T-helper 2 cell treated with Interferon-gamma antibody and Interleukin-4, amounts not matched to agents 100 ng/mL and 5 ng/mL, for 36 hours (primary cell): ENCODE data around the gene FBXW7. TPM values are rescaled to one million over a fixed set of nuclear protein-coding genes. Genes with fewer than 3 reads are reported as not detected.

ENCODE experiments used
- intact Hi-C: fragments of 100-400 bp; cut with micrococcal nuclease; formaldehyde crosslinking; loops from one replicate; pipeline ENCODE4 v1.15.1; 2023
- total RNA-seq: library from RNA; stranded (reverse); gene quantifications from 2 replicates; pipeline ENCODE4 v1.2.3, GENCODE V29; 2022

Gene FBXW7
- total RNA-seq, 1 donor from 2014 or later, result 48.5 TPM

- intact Hi-C loops, result loop anchor here (10.0 kb wide), 1 partner anchor 616 kb away; the partner anchor contains the start of gene GATB
Observed at GRCh38 chr4:152380919-152381318, 155.0 kb downstream of the FBXW7 start.

GRCh38 chr4:152380185-152380584 lies 155.7 kb downstream of the FBXW7 start:
- intact Hi-C loops, result loop anchor here (10.0 kb wide), 1 partner anchor 615 kb away; the partner anchor contains the start of gene GATB

DNA sequence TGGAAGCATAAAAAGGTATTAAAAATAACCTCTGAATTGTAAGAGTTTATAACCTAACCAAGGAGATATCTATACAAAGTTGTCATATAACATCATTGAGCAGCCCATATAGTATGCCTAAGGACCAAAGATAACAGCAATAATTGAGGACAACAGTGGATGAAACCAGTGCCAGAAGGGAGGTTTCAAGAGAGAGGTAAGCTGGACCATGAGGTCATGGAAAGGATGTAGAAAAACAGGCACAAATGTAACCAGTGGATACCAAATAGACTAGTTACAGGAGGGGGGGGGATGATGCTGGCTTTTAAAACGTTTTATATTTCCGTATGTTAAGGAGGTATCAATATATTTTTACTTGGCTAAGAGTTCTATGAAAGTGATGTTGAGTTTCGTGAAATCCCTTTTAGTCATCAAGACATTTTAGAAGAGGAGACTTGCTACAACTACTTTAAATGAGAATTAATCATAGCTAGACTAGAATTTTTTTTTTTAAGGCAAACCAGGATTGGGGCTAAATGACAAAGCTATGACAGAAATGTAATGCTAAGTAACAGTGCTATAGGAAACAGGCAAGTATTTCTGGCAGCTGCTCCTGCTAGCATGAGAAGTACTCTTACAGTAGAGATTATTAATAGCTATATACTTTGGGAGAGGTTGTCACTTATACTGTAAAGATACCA lies 161.1 kb downstream of the FBXW7 start:
- intact Hi-C loops, result loop anchor here (10.0 kb wide), 1 partner anchor 310 kb away; no protein-coding TSS in a partner anchor

GRCh38 chr4:152374153-152374552 lies 161.7 kb downstream of the FBXW7 start:
- intact Hi-C loops, result loop anchor here (10.0 kb wide), 1 partner anchor 309 kb away; no protein-coding TSS in a partner anchor

GRCh38 chr4:152372444-152372843 lies 163.4 kb downstream of the FBXW7 start:
- intact Hi-C loops, result loop anchor here (10.0 kb wide), 1 partner anchor 308 kb away; no protein-coding TSS in a partner anchor

- intact Hi-C loops, result loop anchor here (10.0 kb wide), 1 partner anchor 305 kb away; no protein-coding TSS in a partner anchor
Observed at GRCh38 chr4:152369902-152370295, 166.0 kb downstream of the FBXW7 start.

DNA sequence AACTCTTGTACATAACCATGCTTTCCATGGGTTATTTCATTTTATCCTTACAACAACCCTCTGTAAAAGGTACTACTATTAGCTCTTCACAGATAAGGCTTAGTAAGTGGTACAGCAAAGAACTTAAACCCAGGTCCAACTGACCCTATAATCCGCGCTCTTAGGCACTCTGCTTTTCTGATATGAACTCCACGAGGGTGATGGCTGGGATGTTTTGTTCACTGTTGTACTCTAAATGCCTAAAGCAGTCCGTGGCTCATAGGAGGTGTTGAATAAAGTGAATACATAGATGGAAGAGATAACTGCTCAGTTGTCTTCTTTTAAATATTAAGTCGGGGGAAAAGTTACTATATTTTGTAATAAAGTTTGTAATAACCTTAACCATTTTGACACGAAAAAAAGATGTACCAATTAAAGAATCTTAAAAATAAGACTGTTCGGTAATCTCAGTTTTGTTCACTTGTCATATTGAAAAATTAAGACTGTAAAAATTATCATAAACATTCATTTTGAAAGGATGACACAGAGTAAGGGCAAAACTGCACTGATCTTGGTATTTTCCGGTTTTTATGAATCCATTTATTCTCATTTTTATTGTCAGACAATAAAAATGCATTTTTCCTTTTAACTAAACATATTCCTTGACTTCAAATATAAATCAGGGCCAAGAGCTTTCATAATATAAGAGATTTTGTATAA lies 166.5 kb downstream of the FBXW7 start:
- intact Hi-C loops, result no loop called here

- intact Hi-C loops, result no loop called here
Observed at GRCh38 chr4:152368001-152368400, 167.9 kb downstream of the FBXW7 start.

DNA sequence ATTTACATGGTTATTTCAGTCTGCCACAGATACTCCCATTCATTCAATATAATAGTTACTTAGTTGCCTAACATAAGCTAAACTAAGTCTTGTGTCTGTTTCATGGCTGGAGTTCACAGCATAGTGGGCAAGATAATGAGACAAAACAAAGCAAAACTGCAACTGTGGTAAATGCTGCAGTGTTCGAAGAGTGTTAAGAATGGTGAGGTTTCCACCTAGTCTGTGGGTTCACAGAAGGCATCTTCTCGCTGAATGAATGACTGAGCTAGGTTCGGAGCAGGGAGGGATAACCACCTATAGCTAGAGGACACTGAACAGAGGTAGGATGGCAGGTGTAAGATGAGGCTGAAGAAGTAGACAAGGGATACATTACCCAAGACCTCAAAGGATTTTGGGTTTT lies 171.0 kb downstream of the FBXW7 start:
- intact Hi-C loops, result no loop called here

DNA sequence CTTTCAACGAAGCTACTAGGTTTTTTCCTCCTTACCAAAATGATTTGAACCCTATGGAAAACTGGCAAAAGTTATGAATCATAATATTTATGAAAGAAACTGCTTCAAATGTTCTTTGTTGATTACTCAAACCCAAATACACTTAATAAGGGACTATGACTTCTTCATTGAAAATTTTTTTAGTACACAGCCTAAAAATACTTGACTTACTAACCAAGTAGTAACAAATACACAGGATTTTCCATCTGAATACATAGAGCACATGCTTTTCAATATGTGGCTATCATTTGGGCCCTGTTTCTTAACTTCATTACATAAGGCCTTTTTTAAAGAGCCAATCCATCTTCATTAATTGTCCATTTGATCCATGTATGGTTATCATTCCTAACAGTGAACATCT lies 171.5 kb downstream of the FBXW7 start:
- intact Hi-C loops, result no loop called here

GRCh38 chr4:152363904-152364303 lies 172.0 kb downstream of the FBXW7 start:
- intact Hi-C loops, result no loop called here

- intact Hi-C loops, result no loop called here
Observed at GRCh38 chr4:152363086-152363485, 172.8 kb downstream of the FBXW7 start.

GRCh38 chr4:152360045-152360410 lies 175.9 kb downstream of the FBXW7 start:
- intact Hi-C loops, result no loop called here

DNA sequence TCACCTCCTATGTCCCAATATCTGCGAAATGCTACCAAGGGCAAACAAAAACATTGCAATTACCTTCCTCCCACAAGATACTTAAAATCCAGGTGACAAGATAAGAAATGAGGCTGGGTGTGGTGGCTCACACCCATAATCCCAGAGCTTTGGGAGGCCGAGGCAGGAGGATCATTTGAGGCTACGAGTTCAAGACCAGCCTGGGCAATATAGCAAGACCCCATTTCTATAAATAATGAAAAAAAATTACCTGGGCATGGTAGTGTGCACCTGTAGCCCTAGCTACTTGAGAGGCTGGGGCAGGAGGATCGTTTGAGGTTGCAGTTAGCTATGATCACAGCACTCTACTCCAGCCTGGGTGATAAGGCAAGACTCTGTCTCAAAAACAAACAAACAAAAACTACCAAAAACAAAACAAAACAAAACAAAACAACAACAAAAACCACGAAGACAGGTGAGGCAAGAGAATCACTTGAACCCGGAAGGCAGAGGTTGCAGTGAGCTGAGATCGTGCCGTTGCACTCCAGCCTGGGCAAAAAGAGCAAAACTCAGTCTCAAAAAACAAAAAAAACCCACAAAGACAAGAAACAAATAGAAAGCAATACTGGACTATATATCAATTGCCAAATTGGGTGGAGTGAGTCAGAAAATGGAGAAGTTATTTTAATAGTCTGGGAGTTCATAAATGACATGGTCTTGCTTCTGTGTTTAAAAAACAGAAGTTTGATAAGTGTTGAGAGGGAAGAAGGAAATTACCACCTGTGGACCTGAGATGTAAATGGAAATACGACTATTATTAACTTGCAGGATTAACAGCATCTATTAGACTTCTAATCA lies 176.5 kb downstream of the FBXW7 start:
- intact Hi-C loops, result no loop called here

GRCh38 chr4:152357206-152357605 lies 178.7 kb downstream of the FBXW7 start:
- intact Hi-C loops, result no loop called here

GRCh38 chr4:152356428-152357034 lies 179.4 kb downstream of the FBXW7 start:
- intact Hi-C loops, result no loop called here

DNA sequence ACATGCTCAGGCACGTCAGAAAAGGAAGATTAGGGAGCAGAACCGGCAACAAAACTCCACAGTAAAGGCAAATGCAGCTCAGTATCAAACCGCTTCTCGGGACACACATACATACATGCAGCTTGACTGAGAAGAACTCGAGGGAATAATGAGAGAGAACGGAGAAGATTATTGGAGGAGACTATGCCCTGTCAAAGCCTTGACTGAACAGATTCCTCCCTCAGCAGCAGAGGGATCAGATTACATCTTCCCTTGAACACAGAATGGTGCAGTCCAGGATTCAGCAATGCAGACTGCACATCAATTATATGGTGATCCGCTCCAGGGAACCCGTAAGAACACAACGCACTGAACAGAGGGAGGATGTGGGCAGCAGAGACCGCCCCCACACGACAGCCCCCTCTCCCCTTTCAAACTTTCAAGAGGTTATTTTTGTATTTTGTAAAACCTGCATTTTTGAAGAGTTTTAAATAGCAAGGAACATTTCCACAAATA lies 183.2 kb downstream of the FBXW7 start:
- intact Hi-C loops, result no loop called here

DNA sequence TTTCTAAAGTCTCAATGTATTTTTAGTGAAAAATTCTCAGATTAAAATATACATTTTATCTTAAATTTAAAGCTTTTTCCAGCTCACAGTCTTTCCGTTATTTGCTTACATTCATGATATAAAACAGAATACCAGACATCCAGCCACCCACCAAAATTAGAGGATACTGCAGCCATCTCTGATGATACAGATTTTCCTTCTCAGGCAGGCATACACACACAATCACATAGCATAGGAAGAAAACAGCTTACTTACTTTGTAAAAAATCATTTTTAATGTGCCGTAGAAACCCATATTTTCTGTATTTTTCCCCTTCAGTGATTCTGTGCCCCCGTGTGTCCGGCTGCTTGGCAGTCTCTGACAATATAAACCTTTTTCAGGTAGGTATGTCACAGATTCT lies 183.7 kb downstream of the FBXW7 start:
- intact Hi-C loops, result no loop called here

GRCh38 chr4:152351080-152351479 lies 184.8 kb downstream of the FBXW7 start:
- intact Hi-C loops, result no loop called here

- intact Hi-C loops, result no loop called here
Observed at GRCh38 chr4:152348670-152349069, 187.2 kb downstream of the FBXW7 start.

GRCh38 chr4:152346979-152347378 lies 188.9 kb downstream of the FBXW7 start:
- intact Hi-C loops, result no loop called here
